Measurements from ENCODE around the gene PPTC7. TPM values are rescaled to one million over a fixed set of nuclear protein-coding genes. Genes with fewer than 3 reads are reported as not detected.

Gene PPTC7, protein sequence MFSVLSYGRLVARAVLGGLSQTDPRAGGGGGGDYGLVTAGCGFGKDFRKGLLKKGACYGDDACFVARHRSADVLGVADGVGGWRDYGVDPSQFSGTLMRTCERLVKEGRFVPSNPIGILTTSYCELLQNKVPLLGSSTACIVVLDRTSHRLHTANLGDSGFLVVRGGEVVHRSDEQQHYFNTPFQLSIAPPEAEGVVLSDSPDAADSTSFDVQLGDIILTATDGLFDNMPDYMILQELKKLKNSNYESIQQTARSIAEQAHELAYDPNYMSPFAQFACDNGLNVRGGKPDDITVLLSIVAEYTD
- 12.1 TPM for polyA plus RNA-seq (2013, experiment 1 of 4)
- 11.5 TPM for polyA plus RNA-seq (2013, experiment 2 of 4)
- 9.6 TPM for polyA plus RNA-seq (2013, experiment 3 of 4)
- 9.8 TPM for polyA plus RNA-seq (2013, experiment 4 of 4)

DNA sequence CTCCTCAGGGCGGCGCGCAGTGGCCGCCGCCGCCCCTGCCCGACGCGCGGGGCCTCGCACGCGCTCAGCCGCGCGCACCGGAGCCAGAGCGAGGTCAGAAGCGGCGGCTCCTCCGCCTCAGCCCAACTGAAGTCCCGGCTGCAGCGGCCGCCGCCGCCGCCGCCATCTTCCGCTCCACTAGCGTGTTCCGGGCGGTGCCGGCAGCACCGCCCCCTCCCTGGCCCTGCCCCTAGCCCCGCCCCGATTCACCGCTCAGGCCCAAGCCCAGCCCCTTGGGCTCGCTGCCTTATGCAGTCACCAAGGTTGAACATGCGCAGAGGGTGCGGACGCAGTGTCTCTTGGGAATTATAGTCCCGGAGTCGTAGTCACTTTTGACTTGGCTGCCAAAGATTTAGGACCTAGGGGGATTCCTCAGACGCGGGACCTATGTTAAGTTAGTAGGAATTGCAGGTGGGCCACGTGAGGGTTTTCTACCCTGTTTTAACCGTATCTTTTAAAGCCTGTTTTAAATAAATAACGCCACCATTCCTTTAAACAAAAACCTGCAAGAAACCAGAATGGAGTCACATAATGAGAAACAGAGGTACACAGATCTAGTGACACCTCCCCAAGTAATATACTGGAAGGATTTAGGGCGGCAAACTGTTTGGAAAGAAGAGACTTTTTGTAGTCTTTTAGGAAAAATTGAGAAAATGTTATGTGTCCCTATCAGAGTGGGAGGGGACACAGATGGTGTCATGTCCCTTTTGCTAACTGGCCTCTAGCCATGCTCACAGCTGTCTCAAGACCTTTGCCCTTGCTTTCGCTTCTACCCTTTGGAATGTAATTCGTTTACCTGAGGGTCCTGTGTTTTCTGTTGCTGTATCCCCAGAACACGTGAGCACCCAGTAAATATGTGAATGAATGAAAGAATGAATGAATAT lies at the start of gene PPTC7:
Gene PPTC7 (minus strand): TSS at position 182 of the 923 bp plus-strand sequence. CDS start 287 bp downstream, outside the sequence.
- 5 to 7% methylated on average over 52 of the region's 52 CpGs for WGBS, 2 experiments
- no peaks in the 10 kb centered on the region for H3K36me3 ChIP-seq (ENCODE audit: control insufficient read depth, insufficient read depth, low read length)
- no peak within 1 kb of the TSS for H3K27ac ChIP-seq (ENCODE audit: insufficient read depth, low read depth, low read length, poor library complexity, severe bottlenecking)
- peaks cover 7% of the 10 kb centered on the region for H3K4me1 ChIP-seq (ENCODE audit: control insufficient read depth, insufficient read depth, low read length)
- H3K4me3 ChIP-seq (ENCODE audit: insufficient read depth, low read depth, low read length): peak within 1 kb of the TSS; percentile 88
- peaks cover 14% of the 10 kb centered on the region for H3K27me3 ChIP-seq (ENCODE audit: control insufficient read depth, insufficient read depth, low read length, poor library complexity, severe bottlenecking)
- no peaks in the 10 kb centered on the region for H3K9me3 ChIP-seq (ENCODE audit: control insufficient read depth, low read length)

DNA sequence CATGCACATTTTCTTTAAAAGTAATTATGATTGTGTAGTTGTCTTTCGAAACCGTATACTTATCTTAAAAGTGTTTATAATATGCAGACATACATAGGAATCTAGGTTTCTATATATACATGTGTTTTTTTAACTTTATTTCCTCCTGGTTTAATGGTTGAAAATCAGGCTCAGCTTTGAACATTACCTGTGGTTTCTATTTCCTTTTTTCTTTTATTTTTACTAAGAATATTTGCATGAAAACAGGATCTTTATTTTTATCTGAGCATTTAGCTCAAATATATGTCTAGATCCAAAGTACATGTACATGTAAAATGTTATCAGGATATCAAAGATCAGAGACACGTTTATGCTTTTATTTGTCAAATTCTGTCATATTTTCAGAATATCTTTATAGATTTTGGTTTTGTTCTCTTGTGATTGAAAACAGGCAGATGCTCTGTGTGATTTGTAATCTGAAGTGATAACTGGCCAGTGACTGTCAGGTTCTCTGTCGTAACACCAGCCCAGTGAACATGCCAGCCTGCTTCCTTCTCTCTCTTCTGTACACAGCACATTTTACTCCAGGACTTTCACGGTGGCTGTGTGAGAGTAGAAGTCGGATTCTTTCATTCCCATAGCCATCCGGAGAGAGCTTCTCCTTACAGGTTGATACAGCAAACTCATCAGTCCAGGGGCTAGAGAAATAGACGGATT lies 44.5 kb upstream of the PPTC7 start:
- WGBS, 2 experiments: 90 to 91% methylated on average over 5 of the region's 8 CpGs

DNA sequence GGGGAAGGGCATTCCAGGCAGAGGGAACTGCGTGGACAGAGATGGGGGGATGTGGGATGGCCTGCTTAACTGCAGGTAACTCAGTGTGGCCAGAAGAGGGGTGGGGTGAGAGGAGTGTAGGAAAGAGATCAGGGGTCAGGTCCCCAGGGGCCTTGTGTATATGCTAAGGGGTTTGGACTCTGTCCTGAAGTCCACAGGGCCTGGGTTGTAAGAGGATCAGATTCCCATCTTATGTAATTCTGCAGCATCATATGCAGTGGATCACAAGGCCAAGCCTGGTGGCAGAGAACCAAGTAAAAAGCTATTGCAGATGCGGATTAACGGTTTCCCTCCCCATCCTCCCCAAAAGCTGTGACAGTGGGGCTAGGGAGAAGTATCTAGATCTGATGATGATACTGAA lies 39.5 kb upstream of the PPTC7 start:
- Histone ChIP-seq H3K27ac (ENCODE audit: insufficient read depth, low read depth, low read length, poor library complexity, severe bottlenecking) (no peak overlapping the region), H3K27me3 (ENCODE audit: control insufficient read depth, insufficient read depth, low read length, poor library complexity, severe bottlenecking) (no peaks in the 10 kb centered on the region), H3K4me1 (ENCODE audit: control insufficient read depth, insufficient read depth, low read length) (no peaks in the 10 kb centered on the region), H3K36me3 (ENCODE audit: control insufficient read depth, insufficient read depth, low read length) (peaks cover 4% of the 10 kb centered on the region), H3K4me3 (ENCODE audit: insufficient read depth, low read depth, low read length) (no peak overlapping the region), H3K9me3 (ENCODE audit: control insufficient read depth, low read length) (no peaks in the 10 kb centered on the region)
- 97 to 99% methylated on average over 3 of the region's 3 CpGs for WGBS, 2 experiments

More for the DNA sequence above, 44.5 kb upstream of the PPTC7 start:
- Histone ChIP-seq H3K4me1 (ENCODE audit: control insufficient read depth, insufficient read depth, low read length) (no peaks in the 10 kb centered on the region), H3K9me3 (ENCODE audit: control insufficient read depth, low read length) (no peaks in the 10 kb centered on the region), H3K27me3 (ENCODE audit: control insufficient read depth, insufficient read depth, low read length, poor library complexity, severe bottlenecking) (no peaks in the 10 kb centered on the region), H3K4me3 (ENCODE audit: insufficient read depth, low read depth, low read length) (no peak overlapping the region), H3K36me3 (ENCODE audit: control insufficient read depth, insufficient read depth, low read length) (peaks cover 10% of the 10 kb centered on the region), H3K27ac (ENCODE audit: insufficient read depth, low read depth, low read length, poor library complexity, severe bottlenecking) (no peak overlapping the region)

DNA sequence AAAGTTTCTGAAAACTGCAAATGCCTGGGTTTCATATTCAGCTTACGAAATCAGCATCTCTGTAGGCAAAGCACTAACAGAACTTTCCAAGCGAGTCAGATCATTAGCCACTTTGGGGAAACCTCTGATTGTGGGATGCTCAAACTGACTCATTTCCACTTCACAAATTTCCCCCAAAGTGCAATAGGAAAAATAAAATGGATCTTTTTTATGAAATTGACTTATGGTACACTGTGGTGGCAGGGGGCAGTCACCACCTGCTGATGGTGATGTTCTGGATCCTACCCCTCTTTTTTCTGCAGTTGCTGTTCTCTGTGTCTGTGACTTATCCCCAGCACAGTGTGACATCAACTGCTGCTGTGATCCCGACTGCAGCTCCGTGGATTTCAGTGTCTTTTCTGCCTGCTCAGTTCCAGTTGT lies 36.4 kb upstream of the PPTC7 start:
- Histone ChIP-seq H3K9me3 (ENCODE audit: control insufficient read depth, low read length) (no peaks in the 10 kb centered on the region), H3K4me3 (ENCODE audit: insufficient read depth, low read depth, low read length) (no peak overlapping the region), H3K36me3 (ENCODE audit: control insufficient read depth, insufficient read depth, low read length) (peaks cover 4% of the 10 kb centered on the region), H3K27ac (ENCODE audit: insufficient read depth, low read depth, low read length, poor library complexity, severe bottlenecking) (no peak overlapping the region), H3K27me3 (ENCODE audit: control insufficient read depth, insufficient read depth, low read length, poor library complexity, severe bottlenecking) (no peaks in the 10 kb centered on the region), H3K4me1 (ENCODE audit: control insufficient read depth, insufficient read depth, low read length) (peaks cover 2% of the 10 kb centered on the region)
- WGBS, 2 experiments: 68 to 75% methylated on average over 4 of the region's 4 CpGs

DNA sequence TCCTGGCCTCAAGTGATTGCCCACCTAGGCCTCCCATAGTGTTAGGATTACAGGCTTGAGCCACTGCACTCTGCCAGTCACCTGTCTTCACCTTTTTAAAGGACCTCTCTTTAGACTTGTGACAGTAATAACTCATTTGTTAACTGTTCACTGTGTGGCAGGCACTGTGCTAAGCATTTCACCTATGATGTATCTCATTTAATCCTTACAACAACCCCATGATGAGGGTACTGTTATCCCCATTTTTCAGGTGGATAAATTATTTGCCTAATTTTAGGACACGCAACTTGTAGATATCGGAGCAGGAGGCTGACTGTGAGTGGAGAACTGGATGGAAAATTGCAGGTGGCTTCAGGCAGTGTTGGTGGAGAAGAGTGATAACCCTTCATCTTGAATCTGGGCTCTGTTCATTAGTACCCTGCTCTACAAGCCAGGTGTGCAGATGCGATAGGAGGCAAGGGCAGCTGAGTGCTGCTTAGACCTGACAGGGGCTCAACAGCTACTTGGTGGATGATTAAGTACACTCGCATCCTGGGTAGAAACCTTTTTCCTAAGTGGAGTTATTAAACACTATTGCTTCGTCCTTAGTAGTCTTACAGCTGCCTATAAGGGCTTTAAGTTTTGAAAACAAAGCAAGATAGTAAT lies 33.5 kb upstream of the PPTC7 start:
- Histone ChIP-seq H3K27ac (ENCODE audit: insufficient read depth, low read depth, low read length, poor library complexity, severe bottlenecking) (no peak overlapping the region), H3K4me1 (ENCODE audit: control insufficient read depth, insufficient read depth, low read length) (peaks cover 3% of the 10 kb centered on the region), H3K4me3 (ENCODE audit: insufficient read depth, low read depth, low read length) (no peak overlapping the region), H3K36me3 (ENCODE audit: control insufficient read depth, insufficient read depth, low read length) (no peaks in the 10 kb centered on the region), H3K9me3 (ENCODE audit: control insufficient read depth, low read length) (no peaks in the 10 kb centered on the region), H3K27me3 (ENCODE audit: control insufficient read depth, insufficient read depth, low read length, poor library complexity, severe bottlenecking) (no peaks in the 10 kb centered on the region)
- 91 to 97% methylated on average over 5 of the region's 5 CpGs for WGBS, 2 experiments

DNA sequence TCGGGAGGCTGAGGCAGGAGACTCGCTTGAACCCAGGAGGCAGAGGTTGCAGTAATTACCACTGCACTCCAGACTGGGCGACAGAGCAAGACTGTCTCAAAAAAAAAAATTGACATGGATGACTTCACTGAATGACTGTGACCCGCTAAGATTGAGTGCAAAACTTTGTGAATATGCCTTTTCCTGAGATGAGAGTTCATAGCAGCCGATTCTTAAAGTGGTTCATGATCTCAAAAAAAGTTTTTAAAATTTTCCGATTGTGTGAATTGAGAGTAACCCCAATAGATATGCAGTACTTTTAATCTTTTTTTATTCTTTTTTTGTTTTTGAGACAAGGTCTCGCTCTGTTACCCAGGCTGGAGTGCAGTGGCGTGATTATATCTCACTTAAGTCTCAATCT lies 32.1 kb upstream of the PPTC7 start:
- no peaks in the 10 kb centered on the region for H3K36me3 ChIP-seq (ENCODE audit: control insufficient read depth, insufficient read depth, low read length)
- H3K4me3 ChIP-seq (ENCODE audit: insufficient read depth, low read depth, low read length): no peak overlapping the region
- H3K27me3 ChIP-seq (ENCODE audit: control insufficient read depth, insufficient read depth, low read length, poor library complexity, severe bottlenecking): no peaks in the 10 kb centered on the region
- no peaks in the 10 kb centered on the region for H3K9me3 ChIP-seq (ENCODE audit: control insufficient read depth, low read length)
- peaks cover 3% of the 10 kb centered on the region for H3K4me1 ChIP-seq (ENCODE audit: control insufficient read depth, insufficient read depth, low read length)
- H3K27ac ChIP-seq (ENCODE audit: insufficient read depth, low read depth, low read length, poor library complexity, severe bottlenecking): no peak overlapping the region
- 88 to 94% methylated on average over 8 of the region's 8 CpGs for WGBS, 2 experiments

DNA sequence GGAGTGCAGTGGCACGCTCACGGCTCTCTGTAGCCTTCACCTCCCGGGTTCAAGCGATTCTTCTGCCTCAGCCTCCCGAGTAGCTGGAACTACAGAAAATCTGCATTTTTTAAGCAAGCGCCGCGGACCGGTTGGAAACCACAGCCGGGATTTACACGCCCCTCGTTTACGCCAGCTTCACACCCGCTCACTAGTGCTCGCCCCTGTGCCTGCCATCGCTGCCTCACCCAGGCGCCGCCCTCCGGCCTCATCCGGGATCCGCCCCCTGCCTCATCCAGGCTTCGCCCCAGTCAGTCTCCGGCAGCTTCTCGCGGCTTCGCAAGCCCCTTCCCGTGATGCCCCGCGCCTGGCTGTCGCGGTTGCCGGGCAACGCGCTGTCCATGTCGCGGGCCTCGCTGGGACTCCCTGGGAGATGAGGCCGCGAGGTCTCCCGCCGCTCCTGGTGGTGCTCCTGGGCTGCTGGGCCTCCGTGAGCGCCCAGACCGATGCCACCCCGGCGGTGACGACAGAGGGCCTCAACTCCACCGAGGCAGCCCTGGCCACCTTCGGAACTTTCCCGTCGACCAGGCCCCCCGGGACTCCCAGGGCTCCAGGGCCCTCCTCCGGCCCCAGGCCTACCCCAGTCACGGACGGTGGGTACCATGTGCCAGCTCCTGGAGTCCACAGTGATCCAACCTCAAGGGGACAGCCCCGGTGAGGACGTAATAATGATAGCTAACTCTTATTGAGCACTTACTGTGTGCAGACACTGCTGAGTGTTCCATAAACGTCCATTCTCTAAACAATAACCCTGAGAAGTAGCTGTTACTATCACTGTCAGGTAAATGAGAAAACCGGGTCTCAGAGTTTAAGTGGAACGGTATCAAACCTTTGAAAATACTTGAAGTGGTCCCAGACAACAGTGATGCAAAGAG lies 30.9 kb upstream of the PPTC7 start, which contains the start of gene TCTN1:
Gene TCTN1 (plus strand): TSS at position 359 of the 914 bp plus-strand sequence. CDS start 54 bp downstream, at position 413.
- Histone ChIP-seq H3K27me3 (ENCODE audit: control insufficient read depth, insufficient read depth, low read length, poor library complexity, severe bottlenecking) (no peaks in the 10 kb centered on the region), H3K4me3 (ENCODE audit: insufficient read depth, low read depth, low read length) (peak within 1 kb of the TSS; percentile 71), H3K4me1 (ENCODE audit: control insufficient read depth, insufficient read depth, low read length) (peaks cover 3% of the 10 kb centered on the region), H3K36me3 (ENCODE audit: control insufficient read depth, insufficient read depth, low read length) (no peaks in the 10 kb centered on the region), H3K9me3 (ENCODE audit: control insufficient read depth, low read length) (no peaks in the 10 kb centered on the region), H3K27ac (ENCODE audit: insufficient read depth, low read depth, low read length, poor library complexity, severe bottlenecking) (no peak within 1 kb of the TSS)
- 4 to 6% methylated on average over 60 of the region's 60 CpGs for WGBS, 2 experiments

DNA sequence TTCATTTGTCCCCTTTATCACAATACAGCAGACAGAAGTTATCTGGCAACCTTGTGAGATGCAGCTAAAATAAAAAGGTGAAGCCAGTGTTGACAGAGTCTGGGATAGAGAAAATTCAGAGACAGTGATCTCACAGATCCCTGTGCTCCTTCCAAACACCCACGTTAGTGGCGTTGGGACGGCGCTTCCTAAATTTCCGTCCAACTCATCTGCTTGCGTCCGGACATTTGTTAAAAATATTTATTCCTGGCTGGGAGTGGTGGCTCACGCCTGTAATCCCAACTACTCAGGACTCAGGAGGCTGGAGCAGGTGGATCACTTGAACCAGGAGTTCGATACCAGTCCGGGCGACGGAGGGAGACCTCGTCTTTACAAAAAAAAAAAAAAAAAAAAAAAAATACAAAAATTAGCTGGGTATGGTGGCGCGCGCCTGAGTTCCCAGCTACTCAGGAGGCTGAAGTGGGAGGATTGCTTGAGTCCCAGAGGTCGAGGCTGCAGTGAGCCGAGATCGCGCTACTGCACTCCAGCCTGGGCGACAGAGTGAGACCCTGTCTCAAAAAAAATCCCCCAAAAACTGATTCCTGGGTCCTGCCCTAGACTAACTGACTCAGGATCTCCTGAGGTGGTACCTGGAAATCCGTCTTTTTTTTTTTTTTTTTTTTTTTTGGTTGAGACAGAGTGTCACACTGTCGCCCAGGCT lies 30.1 kb upstream of the PPTC7 start:
- no peaks in the 10 kb centered on the region for H3K36me3 ChIP-seq (ENCODE audit: control insufficient read depth, insufficient read depth, low read length)
- H3K9me3 ChIP-seq (ENCODE audit: control insufficient read depth, low read length): no peaks in the 10 kb centered on the region
- H3K27ac ChIP-seq (ENCODE audit: insufficient read depth, low read depth, low read length, poor library complexity, severe bottlenecking): no peak overlapping the region
- peaks cover 3% of the 10 kb centered on the region for H3K4me1 ChIP-seq (ENCODE audit: control insufficient read depth, insufficient read depth, low read length)
- no peaks in the 10 kb centered on the region for H3K27me3 ChIP-seq (ENCODE audit: control insufficient read depth, insufficient read depth, low read length, poor library complexity, severe bottlenecking)
- 81% methylated on average over 19 to 20 of the region's 23 CpGs for WGBS, 2 experiments
- H3K4me3 ChIP-seq (ENCODE audit: insufficient read depth, low read depth, low read length): peak overlapping the region; percentile 71
